ENCODE data around the gene ADAMTS20. TPM values are rescaled to one million over a fixed set of nuclear protein-coding genes. Genes with fewer than 3 reads are reported as not detected.

The ADAMTS20 gene
- total RNA-seq, 1 donor: not detected

DNA sequence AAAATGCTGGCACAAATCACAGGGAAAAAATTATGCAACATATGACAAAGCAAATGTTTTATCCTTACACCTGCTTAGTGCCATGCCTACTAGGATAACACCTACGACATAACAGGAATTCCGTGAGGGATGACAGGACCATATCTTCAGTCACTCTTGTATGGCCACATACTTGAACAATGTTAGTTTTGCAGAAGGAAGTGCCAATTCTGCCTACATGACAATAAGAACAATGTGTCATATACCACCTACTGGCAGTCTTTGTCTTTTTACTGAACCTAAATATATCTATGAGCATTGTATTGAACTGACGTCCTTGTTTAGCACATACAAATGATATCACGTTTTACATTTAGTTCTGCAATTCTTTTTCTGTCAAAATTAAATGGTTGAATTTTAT lies 234.0 kb downstream of the ADAMTS20 start:
- DNase-seq (ENCODE audit: low read depth in 2 of 3, low spot score in 2 of 3): no peak

DNA sequence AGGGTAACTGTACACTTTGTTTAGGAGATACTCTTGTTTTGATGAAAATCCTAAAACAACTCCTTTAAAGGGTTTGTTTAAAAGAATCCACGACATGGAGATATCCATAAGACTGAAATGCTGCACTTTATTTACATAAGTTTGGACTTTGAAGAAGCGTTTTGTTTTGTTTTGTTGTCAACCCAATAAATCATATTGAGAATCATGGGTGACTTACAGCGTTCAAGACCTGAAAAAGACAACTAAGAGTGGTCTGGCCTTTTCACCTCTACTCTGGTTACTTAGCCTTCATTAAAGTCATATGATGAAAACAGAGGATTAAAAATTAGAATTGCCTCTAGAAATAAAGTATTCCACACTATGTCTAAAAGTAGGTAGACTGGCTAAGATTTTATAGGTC lies 234.8 kb downstream of the ADAMTS20 start:
- DNase-seq (ENCODE audit: low read depth in 2 of 3, low spot score in 2 of 3): no peak

DNA sequence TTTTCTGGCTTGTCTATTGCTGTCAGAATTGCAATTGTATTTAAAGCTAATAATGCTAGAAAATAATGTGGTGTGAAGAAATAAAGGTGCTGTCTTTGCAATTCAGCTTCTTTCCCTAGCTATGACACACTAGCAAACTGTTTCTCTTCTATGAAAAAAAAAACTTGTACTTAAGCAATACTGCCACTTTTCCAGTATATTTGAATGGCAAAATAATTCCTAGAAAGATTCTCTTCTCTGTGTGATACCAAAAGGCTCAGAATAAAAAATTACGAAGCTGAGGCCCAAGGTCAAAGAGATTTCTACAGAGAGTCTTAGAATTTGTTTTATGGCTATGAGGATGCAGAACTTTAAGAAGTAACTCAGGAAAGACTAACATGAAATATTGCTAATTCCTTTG lies 235.5 kb downstream of the ADAMTS20 start:
- DNase-seq (ENCODE audit: low read depth in 2 of 3, low spot score in 2 of 3): no peak

DNA sequence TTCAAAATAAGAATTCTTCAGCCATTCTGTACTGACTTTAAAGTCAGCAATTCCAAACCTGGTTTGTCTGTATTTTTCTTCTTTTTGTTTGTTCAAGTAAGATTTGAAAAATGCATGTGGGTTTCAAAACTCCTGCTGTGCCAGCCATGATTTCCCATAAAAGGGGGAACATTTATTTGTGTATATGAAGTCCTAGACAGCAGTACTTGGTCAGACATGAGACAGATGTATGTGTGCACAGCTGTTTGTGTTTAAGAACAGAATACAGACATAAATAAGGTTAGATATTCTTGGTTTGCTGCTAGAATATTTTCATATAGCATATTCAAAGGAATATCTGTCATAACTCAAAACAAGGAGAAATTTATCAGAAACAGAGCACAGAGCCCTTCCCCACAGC lies 236.0 kb downstream of the ADAMTS20 start:
- no peak for DNase-seq (ENCODE audit: low read depth in 2 of 3, low spot score in 2 of 3)

DNA sequence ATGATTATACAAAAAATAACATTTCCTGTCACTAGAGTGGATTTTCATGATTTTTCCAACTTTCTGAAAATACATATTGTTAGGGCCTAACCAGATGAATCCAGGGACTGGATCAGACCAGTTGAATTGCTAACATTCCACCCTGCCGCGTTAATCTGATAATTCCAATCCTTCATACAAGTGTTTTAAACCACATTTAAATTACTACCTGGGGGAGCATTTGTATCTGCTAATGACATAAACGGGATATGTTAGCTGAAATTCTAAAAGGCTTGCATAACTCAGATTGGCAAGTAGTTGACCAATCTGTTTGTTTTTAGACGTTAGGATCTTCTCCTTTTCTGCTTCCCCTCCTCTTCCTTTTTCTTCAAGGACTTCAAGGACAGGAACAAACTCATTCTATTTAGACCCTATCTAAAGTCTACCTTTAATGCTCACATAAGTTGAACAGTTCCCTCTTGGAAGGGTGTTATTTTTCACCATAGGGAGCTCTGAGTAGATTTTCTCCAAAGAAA lies 239.0 kb downstream of the ADAMTS20 start:
- DNase-seq (ENCODE audit: low read depth in 2 of 3, low spot score in 2 of 3): no peak

DNA sequence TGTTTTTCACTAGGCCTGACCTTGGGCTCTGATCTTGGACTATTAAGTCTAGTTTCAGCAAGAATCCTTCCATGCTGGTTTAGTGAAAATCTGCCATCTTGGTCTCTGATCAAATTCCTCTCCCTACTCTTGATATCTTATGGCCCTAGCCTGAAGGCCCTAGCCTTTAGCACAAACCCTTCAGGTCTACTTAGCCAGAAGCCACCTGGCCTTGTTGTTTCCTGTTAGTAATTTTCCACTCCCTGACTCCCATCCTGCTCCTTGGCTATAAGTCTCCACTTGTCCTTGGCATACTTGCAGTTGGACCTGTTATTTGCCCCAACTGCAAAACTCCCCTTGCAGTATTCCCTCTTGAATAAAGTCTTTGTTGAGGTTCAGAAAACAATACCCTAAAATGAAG lies 241.4 kb downstream of the ADAMTS20 start:
- no peak for DNase-seq (ENCODE audit: low read depth in 2 of 3, low spot score in 2 of 3)

DNA sequence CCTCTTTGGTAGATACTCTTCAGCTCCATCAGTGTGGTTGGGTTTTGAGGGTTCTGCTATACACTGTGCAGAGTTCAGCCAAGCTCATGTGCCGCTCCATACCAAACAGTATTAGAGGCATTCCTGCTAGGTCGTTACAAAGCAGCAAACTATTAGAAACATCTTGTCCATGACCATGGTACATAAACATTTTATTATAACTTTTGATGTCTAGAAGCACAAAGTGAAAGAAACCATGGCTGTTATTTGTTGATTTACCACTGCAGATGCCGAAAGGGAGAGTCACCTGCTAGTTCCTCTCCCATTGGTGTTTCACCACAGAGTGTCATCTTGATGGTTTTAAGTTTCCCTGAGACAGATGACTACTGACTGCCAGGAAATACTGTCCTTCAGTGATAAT lies 242.0 kb downstream of the ADAMTS20 start:
- no peak for DNase-seq (ENCODE audit: low read depth in 2 of 3, low spot score in 2 of 3)

DNA sequence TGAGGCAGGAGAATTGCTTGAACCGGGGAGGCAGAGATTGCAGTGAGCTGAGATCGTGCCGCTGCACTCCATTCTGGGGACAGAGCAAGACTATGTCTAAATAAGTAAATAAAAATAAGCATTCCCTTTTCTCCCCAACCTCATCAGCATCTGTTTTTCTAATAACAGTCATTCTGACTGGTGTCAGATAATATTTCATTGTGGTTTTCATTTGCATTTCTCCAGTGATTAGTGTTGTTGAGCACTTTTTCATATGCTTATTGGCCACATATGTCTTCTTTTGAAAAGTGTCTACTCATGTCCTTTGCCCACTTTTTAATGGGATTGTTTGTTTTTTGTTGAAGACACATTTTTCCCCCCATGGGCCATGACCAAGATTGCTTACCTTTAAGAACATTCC lies 243.2 kb downstream of the ADAMTS20 start:
- DNase-seq (ENCODE audit: low read depth in 2 of 3, low spot score in 2 of 3): no peak

DNA sequence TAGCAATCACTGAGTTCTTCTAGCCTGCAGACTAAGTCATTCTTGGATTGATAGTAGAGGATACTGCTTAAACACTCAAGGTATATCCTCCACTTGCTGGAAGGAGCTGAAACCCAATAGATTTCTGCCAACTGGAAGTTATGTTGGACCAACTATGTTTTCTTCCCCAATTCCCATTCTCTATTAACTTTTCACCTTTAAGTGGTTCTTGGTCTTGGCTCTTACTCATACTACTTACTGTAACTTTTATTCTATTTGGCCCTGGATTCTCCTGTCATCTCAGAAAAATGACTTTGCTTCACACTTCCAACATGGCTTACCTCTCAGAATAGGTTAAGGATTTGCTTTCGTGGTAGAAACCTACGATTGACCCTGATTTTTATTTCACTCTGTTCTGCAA lies 244.9 kb downstream of the ADAMTS20 start:
- DNase-seq (ENCODE audit: low read depth in 2 of 3, low spot score in 2 of 3): no peak

DNA sequence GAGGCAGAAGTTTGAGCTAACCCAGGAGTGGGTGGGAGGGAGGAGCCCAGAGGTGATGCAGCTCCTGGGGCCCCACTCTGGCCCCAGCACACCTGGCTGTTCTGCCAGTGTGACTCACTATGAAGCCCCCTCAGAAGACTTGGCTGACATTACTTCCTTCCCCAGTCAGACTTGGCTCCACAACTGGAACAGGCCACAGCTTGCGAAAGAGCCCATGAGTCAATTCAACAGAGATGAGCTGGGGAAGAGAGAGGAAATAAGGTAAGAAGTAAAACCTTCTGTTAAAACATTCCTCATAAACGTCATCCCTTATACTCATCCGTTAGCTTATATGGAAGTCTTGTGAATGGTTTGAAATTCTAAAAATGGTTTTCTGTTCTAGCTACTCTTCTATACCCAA lies 245.9 kb downstream of the ADAMTS20 start:
- DNase-seq (ENCODE audit: low read depth in 2 of 3, low spot score in 2 of 3): no peak

DNA sequence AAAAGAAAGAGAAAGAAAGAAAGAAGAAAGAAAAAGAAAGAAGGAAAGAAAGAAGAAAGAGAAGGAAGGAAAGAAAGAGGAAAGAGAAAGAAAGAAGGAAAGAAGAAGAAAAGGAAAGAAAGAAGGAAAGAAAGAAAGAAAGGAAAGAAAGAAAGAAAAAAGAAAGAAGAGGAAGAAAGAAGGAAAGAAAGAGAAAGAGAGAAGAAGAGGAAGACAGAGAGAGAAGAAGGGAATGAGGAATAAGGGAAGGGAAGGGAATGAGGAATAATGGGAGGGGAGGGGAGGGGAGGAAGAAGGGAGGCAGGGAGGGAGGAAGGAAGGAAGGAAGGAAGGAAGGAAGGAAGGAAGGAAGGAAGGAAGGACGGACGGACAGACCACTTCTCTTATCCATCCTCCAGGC lies 246.9 kb downstream of the ADAMTS20 start:
- DNase-seq (ENCODE audit: low read depth in 2 of 3, low spot score in 2 of 3): no peak

Other genes with a start within 250 kb of the ADAMTS20 start
- 8.1 TPM for gene PUS7L, start 206.6 kb upstream of the ADAMTS20 start, total RNA-seq
- gene IRAK4, start 206.7 kb upstream of the ADAMTS20 start, total RNA-seq: 17.2 TPM